Mucosa of descending colon (tissue), 3 donors: ENCODE data around the gene BCL7A. TPM values are rescaled to one million over a fixed set of nuclear protein-coding genes. Genes with fewer than 3 reads are reported as not detected.

ENCODE experiments used
- ATAC-seq: fragments of 200-7000 bp; cut with Tn5 transposase; one replicate; pipeline ENCODE4 v1.9.1; 2020; ENCODE audit warnings: mild to moderate bottlenecking, moderate library complexity
- DNase-seq, 3 donors: peaks; one replicate each; pipeline ENCODE4 v3.0.0-alpha.2; 2020
- H3K36me3 ChIP-seq: fragments of 200-600 bp; one replicate; pipeline ENCODE4 v1.8.0; 2021; ENCODE audit warnings: low read depth, mild to moderate bottlenecking
- H3K4me1 ChIP-seq: fragments of 200-600 bp; one replicate; pipeline ENCODE4 v1.8.0; 2021; ENCODE audit warnings: low read depth, mild to moderate bottlenecking
- H3K4me3 ChIP-seq: fragments of 200-600 bp; one replicate; pipeline ENCODE4 v1.8.0; 2021; ENCODE audit warnings: mild to moderate bottlenecking
- H3K9me3 ChIP-seq: fragments of 200-600 bp; one replicate; pipeline ENCODE4 v1.8.0; 2021; ENCODE audit warnings: mild to moderate bottlenecking
- intact Hi-C, 2 donors: fragments of 100-400 bp; cut with DNase I in 1 of 2; cut with micrococcal nuclease in 1 of 2; formaldehyde crosslinking; loops; one replicate each; pipeline versions ENCODE4 v1.11.0 to v1.11.1; 2022; cut with DNase I, micrococcal nuclease
- total RNA-seq, 3 donors: library from RNA; stranded (reverse); fragmentation: NEBNext Ultra II Directional in 2 of 3; extraction: Animal tissue kit (Norgen Biotek cat#: 25700) in 2 of 3; gene quantifications; one replicate each; pipeline versions ENCODE4 v1.2.1 to v1.2.4, GENCODE V29; 2021 to 2023
- TF ChIP-seq, protein P1 (sequence below): fragments of 200-600 bp; IDR thresholded peaks from one replicate; pipeline ENCODE4 v1.8.0; 2022; ENCODE audit warnings: antibody characterized with exemption, mild to moderate bottlenecking
- donor health status: DM: no; HTN: no; CAD: no; lungs with moderate emphysema.
- donor health status: DM: no; HTN: no; CAD: no.
- donor health status: DM: no; HTN: yes; CAD: no.

BCL7A gene
- total RNA-seq, 3 donors from 2014 or later: 5.2 to 11.6 (median 5.7) TPM

DNA sequence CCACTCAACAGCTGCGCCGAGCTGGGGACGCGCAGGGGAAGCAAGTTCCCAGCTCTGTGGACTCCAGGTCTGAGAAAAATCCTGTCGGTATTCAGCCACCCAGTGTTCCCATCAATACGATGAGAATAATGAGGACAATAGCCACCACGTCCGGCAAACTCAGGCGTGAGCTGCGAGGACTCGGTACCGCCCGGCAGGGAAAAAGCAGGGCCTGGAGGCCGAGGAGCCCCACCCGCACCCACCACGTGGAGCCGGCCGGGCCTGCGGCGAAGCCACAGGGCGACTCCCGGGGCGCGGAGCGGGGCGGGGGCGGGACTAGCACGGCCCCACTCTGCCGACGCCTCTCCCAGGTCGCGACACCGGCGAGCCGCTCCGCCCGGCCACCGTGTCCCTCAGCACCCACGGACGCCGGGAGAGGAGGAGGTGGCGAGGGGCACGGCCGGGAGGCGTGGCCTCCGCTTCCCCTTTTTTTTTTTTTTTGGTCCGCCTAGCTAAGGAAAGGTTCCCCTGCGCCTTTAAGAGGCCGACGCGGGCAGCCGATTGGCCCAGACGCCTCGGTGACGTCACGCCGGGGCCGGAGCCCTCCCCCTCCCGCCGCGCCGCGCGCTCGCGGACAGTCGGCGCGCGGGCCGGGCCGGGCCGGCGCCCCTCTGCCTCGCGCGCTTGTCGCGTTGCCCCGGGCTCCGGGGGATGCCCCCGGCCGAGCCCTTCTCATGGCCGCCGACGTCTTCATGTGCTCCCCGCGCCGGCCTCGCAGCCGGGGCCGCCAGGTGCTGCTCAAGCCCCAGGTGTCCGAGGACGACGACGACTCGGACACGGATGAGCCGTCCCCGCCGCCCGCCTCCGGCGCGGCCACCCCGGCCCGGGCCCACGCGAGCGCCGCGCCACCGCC lies 56.7 kb downstream of the BCL7A start, which contains the start of gene MLXIP:
TSS of gene MLXIP (plus strand) at position 616 of the 892 bp plus-strand sequence. CDS start at position 714, 98 bp downstream.
- H3K9me3 ChIP-seq: no peaks in the 10 kb centered on the region
- no peaks in the 10 kb centered on the region for H3K36me3 ChIP-seq
- DNase-seq (peak; percentile 95 to 97 (median 96)), ATAC-seq (peak; percentile 77)
- TF ChIP-seq, protein P1, sequence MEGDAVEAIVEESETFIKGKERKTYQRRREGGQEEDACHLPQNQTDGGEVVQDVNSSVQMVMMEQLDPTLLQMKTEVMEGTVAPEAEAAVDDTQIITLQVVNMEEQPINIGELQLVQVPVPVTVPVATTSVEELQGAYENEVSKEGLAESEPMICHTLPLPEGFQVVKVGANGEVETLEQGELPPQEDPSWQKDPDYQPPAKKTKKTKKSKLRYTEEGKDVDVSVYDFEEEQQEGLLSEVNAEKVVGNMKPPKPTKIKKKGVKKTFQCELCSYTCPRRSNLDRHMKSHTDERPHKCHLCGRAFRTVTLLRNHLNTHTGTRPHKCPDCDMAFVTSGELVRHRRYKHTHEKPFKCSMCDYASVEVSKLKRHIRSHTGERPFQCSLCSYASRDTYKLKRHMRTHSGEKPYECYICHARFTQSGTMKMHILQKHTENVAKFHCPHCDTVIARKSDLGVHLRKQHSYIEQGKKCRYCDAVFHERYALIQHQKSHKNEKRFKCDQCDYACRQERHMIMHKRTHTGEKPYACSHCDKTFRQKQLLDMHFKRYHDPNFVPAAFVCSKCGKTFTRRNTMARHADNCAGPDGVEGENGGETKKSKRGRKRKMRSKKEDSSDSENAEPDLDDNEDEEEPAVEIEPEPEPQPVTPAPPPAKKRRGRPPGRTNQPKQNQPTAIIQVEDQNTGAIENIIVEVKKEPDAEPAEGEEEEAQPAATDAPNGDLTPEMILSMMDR: no peak
- H3K4me3 ChIP-seq: peak within 1 kb of the TSS; percentile 77
- intact Hi-C loops: no loop called here
- H3K4me1 ChIP-seq: peaks cover 36% of the 10 kb centered on the region

DNA sequence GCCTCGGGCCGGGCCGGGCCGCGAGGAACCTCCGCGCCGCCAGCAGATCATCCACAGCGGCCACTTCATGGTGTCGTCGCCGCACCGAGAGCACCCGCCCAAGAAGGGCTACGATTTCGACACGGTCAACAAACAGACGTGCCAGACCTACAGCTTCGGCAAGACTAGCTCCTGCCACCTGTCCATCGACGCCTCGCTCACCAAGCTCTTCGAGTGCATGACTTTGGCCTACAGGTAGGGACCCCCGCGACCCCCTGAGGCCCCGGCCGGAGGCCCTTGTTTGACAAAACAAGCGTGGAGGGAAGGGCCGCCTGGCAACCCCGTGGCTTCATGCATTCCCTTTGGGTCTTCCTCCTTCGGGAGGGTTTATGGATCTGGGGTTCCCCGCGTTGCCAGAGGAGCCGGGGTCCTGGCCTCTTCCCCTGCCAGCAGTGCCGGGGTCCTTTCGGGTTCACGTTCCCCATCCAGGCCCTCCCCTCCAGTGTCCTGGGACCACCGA lies 57.4 kb downstream of the BCL7A start:
- ATAC-seq (no peak), DNase-seq (peak; percentile 46 to 79 (median 70))
- H3K4me1 ChIP-seq: peaks cover 36% of the 10 kb centered on the region
- no peaks in the 10 kb centered on the region for H3K9me3 ChIP-seq
- peak overlapping the region; percentile 77 for H3K4me3 ChIP-seq
- intact Hi-C loops: no loop called here
- TF ChIP-seq, protein P1: no peak
- no peaks in the 10 kb centered on the region for H3K36me3 ChIP-seq

DNA sequence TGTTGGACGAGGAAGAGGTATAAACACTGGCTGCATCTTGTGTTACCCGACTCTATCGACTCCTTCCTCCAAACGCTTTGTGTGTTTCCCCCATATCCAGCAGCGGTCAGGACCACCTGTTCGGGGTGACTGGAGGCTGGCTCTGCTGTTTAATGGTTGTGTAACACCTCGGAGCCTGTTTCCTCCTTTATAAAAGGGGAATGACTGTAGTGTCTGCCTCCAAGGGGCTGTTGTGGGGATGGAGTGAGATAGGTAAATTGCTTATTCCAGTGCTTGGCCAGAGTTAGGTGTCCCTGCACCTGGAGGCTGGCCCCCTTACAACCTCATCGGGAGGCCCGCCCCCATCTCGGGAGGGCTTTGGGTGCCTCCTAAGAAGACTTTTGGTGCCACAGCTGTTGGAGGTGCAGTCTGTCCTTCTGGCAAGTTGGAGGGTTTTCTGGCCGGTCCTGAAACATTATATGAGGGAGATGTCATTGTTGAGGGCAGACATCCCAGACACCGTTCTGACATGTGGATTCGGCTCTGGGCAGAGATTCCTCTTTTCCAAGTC lies 57.9 kb downstream of the BCL7A start:
- H3K4me3 ChIP-seq: peak overlapping the region; percentile 77
- ATAC-seq (no peak), DNase-seq (peak in 2 of 3 donors; percentile 46 to 59)
- intact Hi-C loops: loop anchor here in 1 of 2 donors (2.0 kb wide), 1 partner anchor 43 kb away; no protein-coding TSS in a partner anchor
- no peaks in the 10 kb centered on the region for H3K9me3 ChIP-seq
- TF ChIP-seq, protein P1: no peak
- H3K4me1 ChIP-seq: peaks cover 38% of the 10 kb centered on the region
- H3K36me3 ChIP-seq: no peaks in the 10 kb centered on the region

DNA sequence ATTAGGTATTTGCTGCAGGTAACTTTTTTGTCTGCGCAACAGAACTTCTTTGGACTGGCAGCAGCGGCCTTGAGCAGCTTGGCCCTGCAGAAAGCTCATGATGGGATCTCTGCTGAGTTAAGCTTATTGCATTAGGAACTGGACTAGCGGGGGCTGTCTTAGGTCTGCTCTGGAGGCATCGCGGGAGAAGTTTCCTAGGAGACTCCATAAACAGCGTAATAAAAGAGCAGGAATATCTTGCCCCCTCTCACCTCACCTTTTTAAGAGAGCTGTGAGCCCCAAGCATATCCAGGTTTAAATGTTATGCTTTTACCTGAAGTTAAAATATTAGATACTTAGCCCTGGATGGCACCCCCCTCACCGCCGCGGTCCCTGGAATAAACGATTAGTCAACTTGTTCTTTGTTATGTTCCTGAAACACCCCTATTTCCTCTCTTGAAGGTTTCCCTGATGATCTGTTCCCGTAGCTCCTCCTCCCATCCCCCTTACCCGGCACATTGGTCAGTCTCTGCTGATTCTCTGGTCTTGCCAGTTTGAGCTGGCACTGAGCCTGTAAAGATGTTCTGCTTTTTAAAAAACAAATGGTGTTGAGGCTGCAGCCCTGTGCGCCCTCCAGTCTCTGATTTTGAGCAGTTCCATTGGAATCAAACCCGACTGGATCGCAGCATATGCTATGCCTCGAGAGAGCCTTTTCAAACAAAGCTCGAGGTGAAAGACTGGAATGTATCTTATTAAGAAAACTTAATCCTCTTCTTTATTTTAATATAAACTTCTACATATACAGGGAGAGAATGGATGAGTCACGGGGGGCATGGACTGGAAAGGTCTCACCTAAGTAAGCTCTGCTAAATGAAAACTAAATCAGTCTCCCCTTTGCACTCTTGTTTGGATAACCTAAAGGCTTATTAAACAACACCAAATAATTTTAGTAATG lies 58.7 kb downstream of the BCL7A start:
- TF ChIP-seq, protein P1: no peak
- Histone ChIP-seq H3K36me3 (no peaks in the 10 kb centered on the region), H3K4me3 (peak overlapping the region; percentile 77), H3K4me1 (peaks cover 40% of the 10 kb centered on the region), H3K9me3 (no peaks in the 10 kb centered on the region)
- DNase-seq (peak; percentile 64 to 74 (median 68)), ATAC-seq (peak; percentile 14)
- intact Hi-C loops: loop anchor here in 1 of 2 donors (2.0 kb wide), 1 partner anchor 42 kb away; no protein-coding TSS in a partner anchor
